A673 (cell line): ENCODE data around the gene C3orf22.

ENCODE experiments used
- CTCF ChIP-seq: fragments of 300-800, 200-600 bp; sonication (generic); conservative IDR thresholded peaks from 2 replicates; pipeline ENCODE4 v1.5.1; 2017; ENCODE audit warnings: low read depth, mild to moderate bottlenecking, antibody characterized with exemption, low read length, moderate library complexity, mixed read lengths
- EZH2 ChIP-seq: fragments of 200-600 bp; sonication (generic); IDR thresholded peaks from 2 replicates; pipeline ENCODE4 v1.6.1; 2017; ENCODE audit warnings: borderline replicate concordance, low read depth, mild to moderate bottlenecking, mixed read lengths, antibody characterized with exemption, low read length; ENCODE audit not compliant: poor library complexity, severe bottlenecking

- no peak for TF ChIP-seq CTCF
- TF ChIP-seq EZH2: no peak
Observed at GRCh38 chr3:126516152-126516935, 42.4 kb downstream of the C3orf22 start.
